ENCODE results near the gene DDX10.

The DDX10 gene

DNA sequence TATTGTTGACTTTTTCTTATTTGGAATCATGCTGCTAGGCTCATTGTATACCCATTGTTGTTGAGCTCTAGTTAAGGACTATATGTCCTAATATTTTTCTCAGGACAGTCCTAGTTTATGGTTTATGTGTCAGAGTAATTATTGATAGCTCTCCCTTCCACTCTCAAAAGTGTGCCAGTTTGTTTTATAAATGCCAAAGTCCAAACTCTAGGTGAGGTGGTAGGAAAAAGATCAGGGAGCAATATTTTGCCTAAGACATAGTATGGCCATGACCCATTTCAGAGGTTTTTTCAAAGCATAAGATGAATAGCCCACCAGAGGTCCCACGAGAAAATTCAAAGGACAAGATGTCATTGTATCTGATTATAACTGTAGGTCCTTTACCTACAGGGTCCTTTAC lies 20.9 kb upstream of the DDX10 start:
- TF ChIP-seq GATA3 (IDR thresholded peaks at IDR 0.05; ENCODE audit: low read depth, low read length), result no peak
- TF ChIP-seq GATA2 (IDR thresholded peaks at IDR 0.05; ENCODE audit: low read depth, low read length), result no peak

DNA sequence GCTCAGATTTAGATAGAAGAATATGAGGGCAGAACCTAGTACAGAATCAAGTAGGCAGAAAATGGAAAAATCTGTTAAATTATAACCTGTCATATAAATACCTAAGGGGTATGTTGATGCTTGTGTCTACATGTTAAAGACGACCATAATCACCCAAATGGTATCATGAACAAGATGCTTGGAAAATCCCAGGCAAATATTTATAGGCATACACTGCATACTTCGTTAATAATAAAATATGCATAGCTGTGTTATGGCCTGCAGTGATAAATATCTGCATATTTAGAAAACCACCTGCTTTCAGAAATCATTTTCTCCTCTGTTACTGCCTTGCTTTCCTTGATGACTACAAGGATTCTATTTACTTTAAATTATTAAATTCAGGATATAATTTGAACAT lies 18.9 kb upstream of the DDX10 start:
- no peak for TF ChIP-seq GATA3 (IDR thresholded peaks at IDR 0.05; ENCODE audit: low read depth, low read length)
- TF ChIP-seq GATA2 (IDR thresholded peaks at IDR 0.05; ENCODE audit: low read depth, low read length), result no peak

DNA sequence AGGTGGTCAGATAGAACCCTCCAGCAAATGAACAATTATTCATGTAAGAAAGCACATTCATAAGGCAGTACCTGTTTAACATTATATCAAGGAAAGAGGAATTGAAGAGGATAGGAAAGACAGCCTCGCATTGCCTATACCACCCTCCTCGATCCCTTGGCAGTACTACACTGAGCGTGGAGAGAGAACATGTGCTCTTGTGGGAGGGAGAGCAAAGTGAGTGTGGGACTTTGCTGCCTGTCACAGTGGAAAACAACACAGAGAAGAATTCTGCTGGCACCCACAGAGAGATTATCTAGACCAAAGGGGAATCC lies 17.5 kb upstream of the DDX10 start:
- TF ChIP-seq GATA3 (IDR thresholded peaks at IDR 0.05; ENCODE audit: low read depth, low read length), result no peak
- no peak for TF ChIP-seq GATA2 (IDR thresholded peaks at IDR 0.05; ENCODE audit: low read depth, low read length)

DNA sequence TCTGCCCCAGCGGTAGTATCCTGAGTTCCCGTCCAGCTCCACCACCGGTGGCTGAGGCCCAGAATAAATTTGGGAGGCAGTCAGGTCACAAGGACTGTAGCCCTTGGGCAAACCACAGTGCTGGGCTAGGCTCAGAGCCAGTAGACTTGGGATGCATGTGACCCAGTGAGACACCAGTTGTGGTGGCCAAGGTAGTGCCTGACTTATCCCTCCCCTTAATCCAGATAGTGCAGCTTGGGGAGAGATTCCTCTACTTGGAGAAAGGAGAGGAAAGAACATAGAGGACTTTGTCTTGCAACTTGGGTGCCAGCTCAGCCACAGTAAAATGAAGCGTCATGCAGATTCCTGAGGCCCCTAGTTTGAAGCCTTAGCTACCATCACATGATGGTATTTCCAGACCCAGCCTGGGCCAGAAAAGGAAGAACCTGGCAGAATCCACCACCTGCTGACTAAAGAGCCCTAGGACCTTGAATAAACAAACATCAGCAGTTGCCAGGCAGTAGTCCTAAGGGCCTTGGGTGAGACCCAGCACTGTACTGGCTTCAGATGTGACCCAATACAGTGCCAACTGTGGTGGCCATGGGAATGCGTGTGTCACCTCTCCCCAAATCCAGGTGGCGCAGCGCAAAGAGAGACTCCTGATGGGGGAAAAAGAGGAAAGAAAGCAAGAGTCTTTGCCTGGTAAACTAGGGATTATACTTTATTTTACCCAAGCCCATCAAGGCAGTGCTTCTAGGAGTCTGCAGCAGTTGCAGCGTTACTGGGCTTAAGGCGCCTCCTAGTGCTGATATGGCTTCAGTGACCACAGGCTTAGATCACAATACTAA lies 17.0 kb upstream of the DDX10 start:
- no peak for TF ChIP-seq GATA3 (IDR thresholded peaks at IDR 0.05; ENCODE audit: low read depth, low read length)
- no peak for TF ChIP-seq GATA2 (IDR thresholded peaks at IDR 0.05; ENCODE audit: low read depth, low read length)

DNA sequence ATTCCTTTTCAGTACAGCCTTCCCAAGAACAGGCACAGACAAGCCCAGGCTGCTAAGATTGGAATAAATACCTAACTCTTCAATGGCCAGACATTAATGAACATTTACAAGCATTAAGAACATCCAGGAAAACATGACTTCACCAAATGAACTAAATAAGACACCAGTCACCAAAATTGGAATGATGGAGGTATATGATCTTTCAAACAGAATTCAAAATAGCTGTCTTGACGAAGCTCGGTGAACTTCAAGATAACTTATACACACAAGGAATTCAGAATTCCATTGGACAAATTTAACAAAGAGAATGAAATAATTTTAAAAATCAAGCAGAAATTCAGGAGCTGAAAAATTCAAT lies 16.4 kb upstream of the DDX10 start:
- TF ChIP-seq GATA2 (IDR thresholded peaks at IDR 0.05; ENCODE audit: low read depth, low read length) (no peak), GATA3 (IDR thresholded peaks at IDR 0.05; ENCODE audit: low read depth, low read length) (no peak)

DNA sequence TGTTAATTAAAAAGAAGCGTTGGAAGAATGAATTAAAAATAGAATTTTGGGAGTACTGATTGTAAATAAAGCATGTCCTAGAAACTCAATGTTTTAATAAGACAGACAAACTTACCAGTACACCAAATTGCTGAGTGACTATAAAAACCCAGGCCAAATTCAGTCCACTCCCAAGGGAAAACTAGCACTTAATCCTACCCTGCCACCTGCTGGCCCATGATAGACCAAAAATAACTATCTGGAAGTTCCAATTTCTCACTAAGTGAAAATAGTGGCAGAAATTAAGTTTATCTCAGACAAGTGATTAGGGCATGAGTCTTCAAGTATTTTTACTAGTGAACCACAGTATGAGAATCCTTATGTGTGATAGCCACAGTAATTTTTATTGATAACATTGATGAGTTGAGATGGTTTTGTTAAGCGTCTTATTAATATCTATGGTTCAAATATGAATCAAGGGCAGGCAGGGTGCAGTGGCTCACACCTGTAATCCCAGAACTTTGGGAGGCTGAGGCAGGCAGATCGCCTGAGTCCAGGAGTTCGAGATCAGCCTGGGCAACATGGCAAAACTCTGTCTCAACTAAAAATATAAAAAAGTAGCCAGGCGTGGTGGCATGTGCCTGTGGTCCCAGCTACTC lies 9.8 kb upstream of the DDX10 start:
- TF ChIP-seq GATA2 (IDR thresholded peaks at IDR 0.05; ENCODE audit: low read depth, low read length), result no peak
- TF ChIP-seq GATA3 (IDR thresholded peaks at IDR 0.05; ENCODE audit: low read depth, low read length), result no peak

DNA sequence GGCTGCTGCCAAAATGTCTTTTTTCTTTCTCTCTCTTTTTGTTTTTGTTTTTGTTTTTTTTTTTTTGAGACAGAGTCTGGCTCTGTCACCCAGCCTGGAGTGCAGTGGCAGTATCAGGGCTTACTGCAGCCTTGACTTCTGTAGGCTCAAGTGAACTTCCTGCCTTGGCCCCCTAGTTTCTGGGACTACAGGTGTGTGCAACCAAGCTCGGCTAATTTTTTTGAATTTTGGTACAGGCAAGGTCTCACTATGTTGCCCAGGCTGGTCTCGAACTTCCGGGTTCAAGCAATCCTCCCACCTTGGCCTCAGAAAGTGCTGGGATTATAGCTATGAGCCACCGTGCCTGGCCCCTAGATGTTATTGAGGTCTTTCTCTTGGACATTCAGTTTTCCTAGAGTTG lies 2.2 kb upstream of the DDX10 start:
- TF ChIP-seq GATA3 (IDR thresholded peaks at IDR 0.05; ENCODE audit: low read depth, low read length) (no peak), GATA2 (IDR thresholded peaks at IDR 0.05; ENCODE audit: low read depth, low read length) (no peak)

DNA sequence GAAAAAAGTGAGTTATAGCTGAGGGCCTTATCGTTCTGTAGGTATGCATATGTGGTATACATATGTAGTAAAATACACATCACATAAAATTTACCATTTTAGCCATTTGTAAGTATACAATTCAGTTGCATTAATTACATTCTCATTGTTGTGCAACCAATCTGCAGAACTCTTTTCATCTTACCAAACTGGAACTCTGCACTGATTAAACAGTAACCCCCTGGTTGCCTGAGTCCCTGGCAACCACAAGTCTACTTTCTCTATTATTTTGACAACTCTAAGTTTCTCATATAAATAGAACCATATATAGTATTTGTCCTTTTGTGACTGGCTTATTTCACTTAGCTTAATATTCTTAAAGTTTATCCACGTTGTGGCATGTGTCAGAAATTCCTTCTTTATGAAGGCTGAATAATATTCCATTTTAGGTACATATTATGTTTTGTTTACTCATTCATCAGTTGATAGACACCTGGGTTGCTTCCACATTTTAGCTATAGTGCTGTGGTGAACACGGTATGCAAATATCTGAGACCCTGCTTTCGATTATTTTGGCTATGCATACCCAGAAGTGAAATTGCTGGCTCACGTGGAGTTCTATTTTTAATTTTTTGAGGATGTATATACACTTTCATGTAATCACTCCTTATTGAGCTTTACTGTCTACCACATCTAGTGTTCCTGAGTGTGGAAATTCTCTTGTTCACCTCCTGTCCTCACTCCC lies 1.6 kb upstream of the DDX10 start:
- TF ChIP-seq GATA2 (IDR thresholded peaks at IDR 0.05; ENCODE audit: low read depth, low read length) (no peak), GATA3 (IDR thresholded peaks at IDR 0.05; ENCODE audit: low read depth, low read length) (no peak)

DNA sequence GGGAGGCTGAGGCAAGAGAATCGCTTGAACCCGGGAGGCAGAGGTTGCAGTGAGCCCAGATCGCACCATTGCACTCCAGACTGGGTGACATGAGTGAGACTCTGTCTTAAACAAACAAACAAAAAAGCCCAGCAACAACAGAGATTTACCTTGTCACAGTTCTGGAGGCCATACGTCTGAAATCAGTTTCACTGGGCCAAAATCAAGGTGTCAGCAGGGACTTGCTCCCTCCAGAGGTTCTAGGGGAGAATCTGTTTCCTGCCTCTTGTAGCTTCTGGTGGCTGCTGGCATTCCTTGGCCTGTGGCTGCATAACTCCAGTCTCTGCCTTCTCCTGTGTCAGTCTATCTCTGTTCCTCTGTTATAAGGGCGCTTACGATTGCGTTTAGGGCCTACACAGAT lies 1.5 kb downstream of the DDX10 start:
- TF ChIP-seq GATA3 (IDR thresholded peaks at IDR 0.05; ENCODE audit: low read depth, low read length) (no peak), GATA2 (IDR thresholded peaks at IDR 0.05; ENCODE audit: low read depth, low read length) (no peak)

DNA sequence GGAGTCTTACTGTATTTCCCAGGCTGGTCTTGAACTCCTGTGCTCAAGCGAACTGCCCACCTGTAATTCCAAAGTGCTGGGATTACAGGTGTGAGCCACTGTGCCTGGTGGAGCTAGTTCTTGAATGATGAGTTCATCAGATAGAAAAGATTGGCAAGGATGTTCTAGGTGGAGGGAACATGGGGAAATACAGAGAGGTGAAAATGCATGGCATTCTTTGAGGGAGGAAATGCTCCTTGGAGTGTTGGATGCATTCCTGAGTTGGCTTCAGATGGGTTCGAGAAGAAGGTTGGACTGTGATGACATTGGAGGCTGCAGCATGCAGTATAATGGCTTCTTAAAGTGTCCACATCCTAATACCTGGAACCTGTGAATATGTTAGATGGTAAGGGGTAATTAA lies 4.4 kb downstream of the DDX10 start:
- TF ChIP-seq GATA2 (IDR thresholded peaks at IDR 0.05; ENCODE audit: low read depth, low read length) (no peak), GATA3 (IDR thresholded peaks at IDR 0.05; ENCODE audit: low read depth, low read length) (no peak)

DNA sequence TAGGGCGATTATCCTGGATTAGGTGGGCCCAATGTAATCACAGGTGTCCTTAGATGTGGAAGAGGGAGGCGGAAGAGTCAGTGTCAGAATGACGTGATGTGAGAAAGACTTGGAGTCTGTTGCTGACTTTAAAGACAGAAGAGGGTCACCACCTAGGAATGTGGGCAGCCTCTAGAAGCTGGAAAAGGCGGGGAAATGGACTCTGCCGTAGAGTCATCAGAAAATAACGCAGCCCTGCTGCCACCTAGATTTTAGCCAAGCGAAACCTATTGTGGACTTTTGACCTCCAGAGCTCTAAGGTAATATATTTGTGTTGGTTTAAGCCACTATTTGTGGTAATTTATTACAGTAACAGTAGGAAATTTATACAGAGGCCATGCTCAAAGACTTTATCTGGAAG lies 4.8 kb downstream of the DDX10 start:
- TF ChIP-seq GATA3 (IDR thresholded peaks at IDR 0.05; ENCODE audit: low read depth, low read length), result no peak

DNA sequence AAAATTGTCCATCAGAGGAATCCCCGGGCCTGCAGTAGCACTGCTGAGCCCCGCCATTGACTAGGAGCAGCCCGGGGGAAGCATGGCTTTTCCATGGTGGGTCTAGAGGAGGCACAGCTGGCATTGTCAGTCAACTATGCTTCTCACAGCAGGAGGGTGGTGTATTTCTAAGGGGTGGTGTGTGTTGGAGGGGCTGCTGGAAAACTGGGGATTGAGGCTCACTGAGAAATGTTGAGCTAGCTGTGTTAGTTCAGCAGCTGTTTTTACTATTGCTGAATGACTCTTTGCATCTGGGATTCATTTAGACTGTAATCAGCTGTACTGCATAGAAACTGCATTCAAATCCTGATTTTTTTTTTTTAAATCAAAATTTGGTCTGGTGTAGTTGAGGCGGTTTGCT lies 5.6 kb downstream of the DDX10 start:
- TF ChIP-seq GATA3 (IDR thresholded peaks at IDR 0.05; ENCODE audit: low read depth, low read length) (no peak), GATA2 (IDR thresholded peaks at IDR 0.05; ENCODE audit: low read depth, low read length) (no peak)

DNA sequence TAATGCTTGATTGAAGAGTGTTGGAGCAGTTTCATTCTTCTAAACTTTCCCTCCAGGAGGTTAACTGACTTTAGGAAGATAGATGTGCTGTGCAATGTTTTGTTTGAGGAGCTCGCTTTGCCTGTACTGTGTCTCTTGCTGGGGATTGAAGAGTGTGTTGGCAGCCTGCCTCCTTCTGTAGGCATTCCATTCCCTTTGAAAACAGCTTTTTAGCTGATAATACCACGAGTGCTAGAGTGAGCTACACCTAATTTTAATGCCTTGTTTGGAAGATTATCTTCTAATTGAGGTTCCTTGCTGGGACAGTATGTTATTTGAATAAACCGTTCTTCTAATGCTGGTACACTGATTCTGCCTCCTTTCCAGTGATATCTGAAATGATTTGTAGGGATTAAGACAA lies 7.2 kb downstream of the DDX10 start:
- no peak for TF ChIP-seq GATA3 (IDR thresholded peaks at IDR 0.05; ENCODE audit: low read depth, low read length)
- TF ChIP-seq GATA2 (IDR thresholded peaks at IDR 0.05; ENCODE audit: low read depth, low read length), result no peak

DNA sequence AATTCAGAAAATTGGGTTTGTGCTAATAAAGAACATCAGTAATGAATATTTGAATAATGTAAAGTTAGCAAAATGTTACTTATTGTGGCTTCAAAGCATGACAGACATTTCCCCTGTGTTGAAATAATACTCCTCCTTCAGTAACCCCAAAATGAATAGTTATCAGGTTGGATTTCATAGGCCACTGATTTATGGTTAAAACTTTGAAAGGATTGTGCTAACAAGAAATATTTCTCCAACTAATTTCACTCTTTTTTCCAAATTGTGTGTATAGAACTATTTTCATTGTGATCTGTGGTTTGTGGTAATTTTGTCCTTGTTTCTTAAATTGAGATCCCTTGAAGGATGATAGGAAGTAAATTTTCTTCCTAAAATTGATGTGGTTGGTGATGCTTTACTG lies 7.9 kb downstream of the DDX10 start:
- TF ChIP-seq GATA3 (IDR thresholded peaks at IDR 0.05; ENCODE audit: low read depth, low read length) (no peak), GATA2 (IDR thresholded peaks at IDR 0.05; ENCODE audit: low read depth, low read length) (no peak)

DNA sequence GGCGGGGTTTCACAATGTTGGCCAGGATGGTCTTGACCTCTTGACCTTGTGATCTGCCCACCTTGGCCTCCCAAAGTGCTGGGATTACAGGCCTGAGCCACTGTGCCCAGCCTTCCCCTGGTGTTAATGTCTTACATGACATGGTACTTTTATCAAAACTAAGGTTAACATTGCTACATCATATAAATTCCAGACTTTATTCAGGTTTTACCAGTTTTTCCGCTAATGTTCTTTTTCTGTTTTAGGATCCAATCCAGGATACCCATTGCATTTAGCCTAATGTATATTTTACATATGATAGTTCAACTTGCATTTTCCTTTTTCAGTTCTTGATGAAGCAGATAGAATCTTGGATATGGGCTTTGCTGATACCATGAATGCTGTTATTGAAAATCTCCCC lies 14.2 kb downstream of the DDX10 start:
- TF ChIP-seq GATA2 (IDR thresholded peaks at IDR 0.05; ENCODE audit: low read depth, low read length), result no peak
- TF ChIP-seq GATA3 (IDR thresholded peaks at IDR 0.05; ENCODE audit: low read depth, low read length), result no peak

All from SH-SY5Y (cell line).